Panc1 (cell line): ENCODE measurements around the gene GSG1L. TPM values are rescaled to one million over a fixed set of nuclear protein-coding genes. Genes with fewer than 3 reads are reported as not detected.
A peak's percentile ranks its signal among the peaks of the same experiment; 100 is the strongest.

Experiments
- ATAC-seq: fragments of 200-7000 bp; cut with Tn5 transposase; 2 replicates; pipeline ENCODE4 v1.9.1; 2020; ENCODE audit warnings: mild to moderate bottlenecking, moderate library complexity
- BruUV-seq: library from RNA; stranded (reverse); fragments of 400-500 nt; replicated peaks from 2 replicates; lab custom pipeline; 2021; lab: Mats Ljungman, UMichigan
- CTCF ChIA-PET: fragments of 300-600 bp; sonication (Branson Sonifier 250); formaldehyde crosslinking; loops from one replicate; lab custom pipeline; 2022; ENCODE audit warnings: antibody characterized with exemption; lab: Charles Lee
- POLR2A ChIA-PET: fragments of 300-600 bp; sonication (Branson Sonifier 250); formaldehyde crosslinking; loops from one replicate; lab custom pipeline; 2022; ENCODE audit warnings: antibody characterized with exemption; lab: Charles Lee
- DNase-seq: peaks from one replicate; pipeline ENCODE4 v3.0.0-alpha.2; 2010; ENCODE audit warnings: low read depth, low spot score
- H3K27ac ChIP-seq: 2 replicates; pipeline ENCODE4 v1.5.1; 2011; ENCODE audit warnings: mild to moderate bottlenecking, low read length, inconsistent platforms
- H3K27me3 ChIP-seq: fragments of 200-500 bp; sonication (Bioruptor generic); 2 replicates; pipeline ENCODE4 v1.6.0; 2014; ENCODE audit warnings: low read length, inconsistent platforms; ENCODE audit not compliant: control insufficient read depth, insufficient read depth
- H3K36me3 ChIP-seq: fragments of 200-500 bp; sonication (Bioruptor generic); 2 replicates; pipeline ENCODE4 v1.5.1; 2014; ENCODE audit warnings: inconsistent platforms, mild to moderate bottlenecking, low read length, moderate library complexity; ENCODE audit not compliant: control insufficient read depth, insufficient read depth
- H3K4me1 ChIP-seq: 2 replicates; pipeline ENCODE4 v1.5.1; 2011; ENCODE audit warnings: inconsistent platforms, mild to moderate bottlenecking, low read length, moderate library complexity; ENCODE audit not compliant: control insufficient read depth, insufficient read depth
- H3K4me3 ChIP-seq, 2 experiments: 2 replicates each; pipeline ENCODE4 v1.5.1; 2011 to 2012; ENCODE audit warnings: low read depth in 2 of 2, low read length in 2 of 2, mild to moderate bottlenecking in 2 of 2, inconsistent platforms in 1 of 2, moderate library complexity in 1 of 2
- H3K9me3 ChIP-seq: fragments of 200-500 bp; sonication (Bioruptor generic); 2 replicates; pipeline ENCODE4 v1.5.1; 2014; ENCODE audit warnings: low read depth, mild to moderate bottlenecking, inconsistent platforms, low read length, moderate library complexity; ENCODE audit not compliant: control insufficient read depth, insufficient read depth
- CTCF ChIP-seq: fragments of 450-650 bp; IDR thresholded peaks from 2 replicates; pipeline ENCODE4 v1.5.1; 2017; ENCODE audit warnings: mild to moderate bottlenecking
- POLR2AphosphoS5 ChIP-seq: IDR thresholded peaks from 2 replicates; pipeline ENCODE4 v1.6.1; 2012; ENCODE audit warnings: mild to moderate bottlenecking, low read depth, low read length, moderate library complexity
- REST ChIP-seq, 2 experiments: IDR thresholded peaks; 2 replicates each; pipeline ENCODE4 v1.6.1; 2011 to 2012; ENCODE audit warnings: low read depth in 2 of 2, control low read depth in 1 of 2, low read length in 1 of 2, mild to moderate bottlenecking in 1 of 2, moderate library complexity in 1 of 2; ENCODE audit not compliant: insufficient read depth in 1 of 2
- SIN3A ChIP-seq: IDR thresholded peaks from 2 replicates; pipeline ENCODE4 v1.6.1; 2012; ENCODE audit warnings: low read depth, mild to moderate bottlenecking, low read length, moderate library complexity, borderline replicate concordance; ENCODE audit not compliant: insufficient read depth
- TCF7L2 ChIP-seq: IDR thresholded peaks from 2 replicates; pipeline ENCODE4 v1.6.1; 2011; ENCODE audit warnings: mild to moderate bottlenecking, low read depth, low read length, inconsistent platforms
- in situ Hi-C: cut with HindIII; loops from 2 replicates; pipeline ENCODE4 v1.10.0; 2016; ENCODE audit warnings: low sequenced_read_pairs, low pct_unique_long_range_greater_than_20kb
- intact Hi-C: fragments of 100-400 bp; cut with micrococcal nuclease; formaldehyde crosslinking; loops from one replicate; pipeline ENCODE4 v1.10.0; 2022; ENCODE audit not compliant: unreplicated experiment
- total RNA-seq: library from RNA; stranded (reverse); gene quantifications from one replicate; pipeline ENCODE4 v1.2.1, GENCODE V29; 2021; ENCODE audit not compliant: unreplicated experiment

Gene GSG1L
- total RNA-seq, 1 experiment from 2014 or later: 0.08 TPM

GRCh38 chr16:27780468-27781194, 282.9 kb downstream of the GSG1L start:
- POLR2A ChIA-PET: no interaction called here
- CTCF ChIA-PET: interaction anchor here (0.7 to 1.7 kb wide), 2 partner anchors 13 to 87 kb away, joined by 3 to 4 read pairs; no protein-coding TSS in a partner anchor
- no peak for DNase-seq
- no peak overlapping the region for H3K27ac ChIP-seq
- in situ Hi-C loops (no loop called here), intact Hi-C loops (no loop called here)
- no peak overlapping the region for H3K4me3 ChIP-seq
- ATAC-seq: no peak
- TF ChIP-seq POLR2AphosphoS5: no peak
- no peak for TF ChIP-seq CTCF
- TF ChIP-seq REST (IDR thresholded peaks at IDR 0.05; ENCODE audit: insufficient read depth in 1 of 2, low read depth in 2 of 2, low read length in 1 of 2): no peak
- TF ChIP-seq SIN3A: no peak
- TF ChIP-seq TCF7L2: no peak
- BruUV-seq: no TSS peak
- no peaks in the 10 kb centered on the region for H3K36me3 ChIP-seq
- H3K27me3 ChIP-seq: no peaks in the 10 kb centered on the region
- H3K4me1 ChIP-seq: no peaks in the 10 kb centered on the region
- H3K9me3 ChIP-seq: no peaks in the 10 kb centered on the region

- ChIA-PET POLR2A (no interaction called here), CTCF (interaction anchor here (0.6 to 1.7 kb wide), 3 partner anchors 57 to 193 kb away, joined by 4 to 6 read pairs (median 4); no protein-coding TSS in a partner anchor)
- Histone ChIP-seq H3K9me3 (no peaks in the 10 kb centered on the region), H3K4me3 (no peak overlapping the region), H3K27me3 (no peaks in the 10 kb centered on the region), H3K4me1 (no peaks in the 10 kb centered on the region), H3K27ac (no peak overlapping the region), H3K36me3 (no peaks in the 10 kb centered on the region)
- no peak for DNase-seq
- peak; percentile 70 for ATAC-seq
- BruUV-seq: TSS peak; percentile 86
- peak; percentile 79; the same call in 1 of the 2 replicates for TF ChIP-seq CTCF
- no peak for TF ChIP-seq POLR2AphosphoS5
- intact Hi-C loops: loop anchor here (5.0 kb wide), 1 partner anchor 283 kb away; the partner anchor contains the start of gene GSG1L
- in situ Hi-C loops: no loop called here
These were observed 283.8 kb downstream of the GSG1L start for GRCh38 chr16:27779641-27780164.
